ENCODE results near the gene ANKRD6. TPM values are rescaled to one million over a fixed set of nuclear protein-coding genes. Genes with fewer than 3 reads are reported as not detected.

ANKRD6 gene
- total and polyA plus RNA-seq, 2 donors (not counting 3 experiments of a cell fraction or from before 2014, with no cell fraction given) = 3.4 to 9.6 TPM

- Histone ChIP-seq H3K9ac (replicated peaks; ENCODE audit: extremely low read depth, insufficient read depth, low read length) (no peak overlapping the region), H3K27me3 (ENCODE audit: control insufficient read depth in 2 of 2, insufficient read depth in 2 of 2, low read length in 2 of 2) (peaks cover 0 to 4% of the 10 kb centered on the region in 2 experiments), H2AFZ (ENCODE audit: low read depth, low read length) (no peak overlapping the region), H3K4me1 (ENCODE audit: control insufficient read depth, extremely low read depth, insufficient read depth, low read length) (no peaks in the 10 kb centered on the region), H3K4me3 (replicated peaks in 1 of 3; ENCODE audit: insufficient read depth in 1 of 3, low read depth in 1 of 3, low read length in 3 of 3) (no peak overlapping the region), H3K9me3 (replicated peaks; ENCODE audit: control insufficient read depth, insufficient read depth, low read length) (no peaks in the 10 kb centered on the region), H3K9me1 (replicated peaks; ENCODE audit: control insufficient read depth, extremely low read depth, insufficient read depth, low read length) (no peaks in the 10 kb centered on the region), H3K4me2 (ENCODE audit: insufficient read depth, low read length) (no peak overlapping the region), H3K36me3 (ENCODE audit: control insufficient read depth in 2 of 2, extremely low read depth in 1 of 2, insufficient read depth in 2 of 2, low read length in 2 of 2) (no peaks in the 10 kb centered on the region), H3K27ac (ENCODE audit: insufficient read depth, low read depth, low read length) (no peak overlapping the region), H4K20me1 (replicated peaks; ENCODE audit: control insufficient read depth, extremely low read depth, insufficient read depth, low read length) (no peaks in the 10 kb centered on the region), H3K79me2 (ENCODE audit: control insufficient read depth, insufficient read depth, low read length) (no peaks in the 10 kb centered on the region)
- TF ChIP-seq MYC (IDR thresholded peaks at IDR 0.05; ENCODE audit: low read depth, low read length) = no peak
- FAIRE-seq (no peak), DNase-seq (ENCODE audit: low read depth, low spot score) (no peak)
- ChIA-PET CTCF (no interaction called here), POLR2A (no interaction called here)
- dilution Hi-C loops (cut with MboI; ENCODE audit: extremely low pct_ligation_motif_present, low sequenced_read_pairs) (no loop called here), intact Hi-C loops (cut with micrococcal nuclease) (no loop called here)
- BruUV-seq (replicated peaks) = no TSS peak
Observed at GRCh38 chr6:89398762-89399525, 34.0 kb upstream of the ANKRD6 start.

GRCh38 chr6:89400050-89400449, 32.9 kb upstream of the ANKRD6 start:
- Histone ChIP-seq H3K4me1 (ENCODE audit: control insufficient read depth, extremely low read depth, insufficient read depth, low read length) (no peaks in the 10 kb centered on the region), H3K4me3 (replicated peaks in 1 of 3; ENCODE audit: insufficient read depth in 1 of 3, low read depth in 1 of 3, low read length in 3 of 3) (no peak overlapping the region), H4K20me1 (replicated peaks; ENCODE audit: control insufficient read depth, extremely low read depth, insufficient read depth, low read length) (no peaks in the 10 kb centered on the region), H3K9me1 (replicated peaks; ENCODE audit: control insufficient read depth, extremely low read depth, insufficient read depth, low read length) (no peaks in the 10 kb centered on the region), H3K36me3 (ENCODE audit: control insufficient read depth in 2 of 2, extremely low read depth in 1 of 2, insufficient read depth in 2 of 2, low read length in 2 of 2) (no peaks in the 10 kb centered on the region), H3K9me3 (replicated peaks; ENCODE audit: control insufficient read depth, insufficient read depth, low read length) (no peaks in the 10 kb centered on the region), H3K27ac (ENCODE audit: insufficient read depth, low read depth, low read length) (no peak overlapping the region), H3K27me3 (ENCODE audit: control insufficient read depth in 2 of 2, insufficient read depth in 2 of 2, low read length in 2 of 2) (peaks cover 0 to 4% of the 10 kb centered on the region in 2 experiments), H3K4me2 (ENCODE audit: insufficient read depth, low read length) (no peak overlapping the region), H3K9ac (replicated peaks; ENCODE audit: extremely low read depth, insufficient read depth, low read length) (no peak overlapping the region), H2AFZ (ENCODE audit: low read depth, low read length) (no peak overlapping the region), H3K79me2 (ENCODE audit: control insufficient read depth, insufficient read depth, low read length) (no peaks in the 10 kb centered on the region)
- ChIA-PET CTCF (no interaction called here), POLR2A (no interaction called here)
- no TSS peak for BruUV-seq (replicated peaks)
- DNase-seq (ENCODE audit: low read depth, low spot score) (no peak), FAIRE-seq (no peak)
- intact Hi-C loops (cut with micrococcal nuclease) (no loop called here), dilution Hi-C loops (cut with MboI; ENCODE audit: extremely low pct_ligation_motif_present, low sequenced_read_pairs) (no loop called here)
- TF ChIP-seq POLR2A (IDR thresholded peaks at IDR 0.05; ENCODE audit: low read depth, low read length) = no peak
- TF ChIP-seq MAX (IDR thresholded peaks at IDR 0.05; ENCODE audit: insufficient read depth, insufficient read length) = no peak
- no peak for TF ChIP-seq EZH2 (IDR thresholded peaks at IDR 0.05; ENCODE audit: borderline replicate concordance, low read depth, low read length, severe bottlenecking)
- no peak for TF ChIP-seq CTCF (IDR thresholded peaks at IDR 0.05; ENCODE audit: extremely low read depth in 1 of 2, insufficient read depth in 1 of 2, low read depth in 1 of 2, low read length in 2 of 2)
- TF ChIP-seq MYC (IDR thresholded peaks at IDR 0.05; ENCODE audit: low read depth, low read length) = no peak
- TF ChIP-seq JUN (IDR thresholded peaks at IDR 0.05; ENCODE audit: borderline replicate concordance, insufficient read depth, insufficient read length, low read depth) = no peak
- TF ChIP-seq POLR2AphosphoS5 (IDR thresholded peaks at IDR 0.05; ENCODE audit: insufficient read depth, low read depth, low read length) = no peak
- TF ChIP-seq FOS (IDR thresholded peaks at IDR 0.05; ENCODE audit: borderline replicate concordance, insufficient read depth, low read length) = no peak
